22Rv1 (cell line): ENCODE measurements around the gene CAPN13.

ENCODE experiments used
- H3K27ac ChIP-seq: fragments of 450-650 bp; 2 replicates; pipeline ENCODE4 v1.5.1; 2017
- CTCF ChIP-seq: fragments of 450-650 bp; IDR thresholded peaks from 2 replicates; pipeline ENCODE4 v1.5.1; 2017; ENCODE audit warnings: mild to moderate bottlenecking
- ZFX ChIP-seq: fragments of 450-650 bp; IDR thresholded peaks from 2 replicates; pipeline ENCODE4 v1.6.1; 2017; ENCODE audit warnings: antibody characterized with exemption, borderline replicate concordance

The CAPN13 gene

GRCh38 chr2:30763151-30763660 lies 44.0 kb downstream of the CAPN13 start:
- no peak overlapping the region for H3K27ac ChIP-seq
- TF ChIP-seq ZFX, result no peak
- TF ChIP-seq CTCF, result no peak

- TF ChIP-seq CTCF (no peak), ZFX (no peak)
- no peak overlapping the region for H3K27ac ChIP-seq
These were observed 46.0 kb downstream of the CAPN13 start for GRCh38 chr2:30761226-30761625.

- H3K27ac ChIP-seq, result no peak overlapping the region
- no peak for TF ChIP-seq CTCF
- TF ChIP-seq ZFX, result no peak
These were observed 47.8 kb downstream of the CAPN13 start for GRCh38 chr2:30759481-30759880.

GRCh38 chr2:30758191-30758651 lies 49.0 kb downstream of the CAPN13 start:
- TF ChIP-seq ZFX, result no peak
- TF ChIP-seq CTCF, result no peak
- H3K27ac ChIP-seq, result no peak overlapping the region

- H3K27ac ChIP-seq, result no peak overlapping the region
- TF ChIP-seq ZFX, result no peak
- TF ChIP-seq CTCF, result no peak
These were observed 49.5 kb downstream of the CAPN13 start for GRCh38 chr2:30757749-30758148.

- no peak overlapping the region for H3K27ac ChIP-seq
- TF ChIP-seq ZFX (no peak), CTCF (no peak)
These were observed 50.3 kb downstream of the CAPN13 start for GRCh38 chr2:30756971-30757370.

GRCh38 chr2:30756051-30756719 lies 51.1 kb downstream of the CAPN13 start:
- H3K27ac ChIP-seq, result no peak overlapping the region
- no peak for TF ChIP-seq CTCF
- no peak for TF ChIP-seq ZFX
